Stimulated activated CD4-positive, alpha-beta T cell treated with anti-CD3 and anti-CD28 coated beads, Interleukin-15, amount 100 ng/mL, for 1 hour (primary cell): Measurements from ENCODE around the gene ADARB2.

Experiments
- DNase-seq, 2 donors: peaks; one replicate each; pipeline ENCODE4 v3.0.0-alpha.2; 2020; ENCODE audit warnings: low read depth in 1 of 2, low spot score in 1 of 2

ADARB2 gene

DNA sequence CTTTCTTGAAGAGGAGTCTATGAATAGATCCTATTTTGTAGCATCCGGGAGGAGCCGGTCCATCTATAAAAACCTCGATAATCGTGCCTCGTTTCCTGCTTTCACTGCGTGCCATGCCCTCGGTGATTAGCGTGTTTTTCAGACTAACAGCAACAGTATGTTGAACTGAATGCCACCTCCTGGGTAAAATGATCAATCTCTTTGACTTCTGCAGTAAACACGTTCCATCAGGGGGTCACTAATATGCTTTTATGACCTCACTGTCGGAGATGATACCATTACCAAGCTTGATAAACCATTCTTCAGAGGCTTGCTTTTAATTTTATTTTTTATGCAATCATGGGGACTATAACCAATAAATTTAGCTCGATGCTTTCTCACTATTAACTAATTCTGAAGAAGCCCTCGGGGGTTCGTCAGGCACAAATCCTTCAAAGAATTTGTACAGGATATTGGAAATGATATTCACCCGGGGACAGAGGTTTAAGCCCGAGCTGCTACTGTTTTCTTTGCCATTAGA, 228.3 kb downstream of the ADARB2 start:
- no peak for DNase-seq

DNA sequence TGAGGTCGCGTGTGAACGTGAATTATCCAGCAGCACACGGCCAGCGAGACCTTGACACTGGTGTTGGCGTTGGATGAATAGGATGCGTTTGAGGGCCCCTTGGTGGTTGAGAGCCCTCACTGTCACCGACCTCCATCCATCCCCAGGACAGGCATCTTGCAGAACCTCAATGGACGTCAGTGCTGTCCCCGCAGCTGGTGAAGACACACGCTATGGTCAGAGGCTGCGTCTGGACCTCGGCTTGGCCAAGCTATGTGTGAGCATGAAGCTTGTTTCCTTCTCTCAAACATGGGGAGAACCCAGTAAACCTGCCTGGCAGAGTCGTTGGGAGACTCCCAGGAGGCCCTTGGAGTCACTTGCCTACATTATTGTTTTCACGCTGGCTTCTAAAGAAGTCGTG, 229.2 kb downstream of the ADARB2 start:
- DNase-seq, result no peak

DNA sequence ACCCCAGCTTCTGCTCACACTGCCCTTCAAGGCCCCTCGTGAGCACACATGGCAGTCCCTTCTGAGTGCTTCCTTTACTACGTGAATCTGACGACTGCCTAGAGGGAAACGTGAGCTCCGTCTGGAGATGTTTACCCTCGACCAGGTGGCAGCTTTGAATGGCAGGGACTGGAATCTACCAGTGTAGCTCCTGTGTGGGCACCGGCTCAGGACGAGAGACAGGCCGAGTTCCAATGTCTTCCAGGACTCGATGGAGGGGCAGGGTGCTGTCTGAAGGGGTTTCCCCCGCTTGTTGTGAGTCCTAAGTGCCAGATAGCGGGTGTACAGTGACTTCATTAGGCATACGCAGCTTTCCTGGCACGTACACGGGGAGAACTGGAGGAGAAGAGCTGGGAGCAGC, 229.9 kb downstream of the ADARB2 start:
- no peak for DNase-seq

DNA sequence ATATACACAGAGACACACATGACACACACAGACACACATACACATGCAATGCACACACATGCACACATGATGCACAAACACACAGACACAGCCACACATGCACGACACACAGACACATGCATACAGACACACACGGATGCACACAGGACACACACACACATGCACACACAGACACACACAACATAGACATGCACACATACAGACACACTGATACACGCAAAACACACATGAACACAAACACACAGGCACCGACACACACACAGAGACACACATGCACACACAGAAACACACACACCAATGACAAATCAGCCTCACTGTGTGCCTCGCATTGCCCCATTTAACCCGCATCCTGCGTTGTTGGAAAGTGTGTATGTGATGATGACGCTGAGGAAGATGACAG, 232.4 kb downstream of the ADARB2 start:
- no peak for DNase-seq

DNA sequence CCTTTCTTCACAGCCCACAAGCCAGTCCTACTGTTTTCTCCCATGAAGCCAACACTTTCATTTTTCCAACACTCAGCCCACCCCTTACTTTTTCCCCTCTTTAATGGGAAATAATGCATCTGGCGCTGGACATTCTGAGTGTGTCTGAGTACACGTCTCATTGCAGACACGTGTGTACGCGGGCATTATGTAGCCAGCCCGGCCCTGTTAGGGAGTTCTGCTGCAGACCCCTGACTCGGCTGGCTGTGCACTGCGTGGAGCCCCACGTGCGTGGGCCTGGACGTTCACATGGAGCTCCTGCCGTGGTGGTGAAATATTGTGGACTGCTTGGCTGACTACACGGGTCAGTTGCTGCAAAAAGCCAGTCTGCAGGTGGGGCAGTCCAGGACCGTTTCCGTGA, 233.0 kb downstream of the ADARB2 start:
- DNase-seq, result no peak

DNA sequence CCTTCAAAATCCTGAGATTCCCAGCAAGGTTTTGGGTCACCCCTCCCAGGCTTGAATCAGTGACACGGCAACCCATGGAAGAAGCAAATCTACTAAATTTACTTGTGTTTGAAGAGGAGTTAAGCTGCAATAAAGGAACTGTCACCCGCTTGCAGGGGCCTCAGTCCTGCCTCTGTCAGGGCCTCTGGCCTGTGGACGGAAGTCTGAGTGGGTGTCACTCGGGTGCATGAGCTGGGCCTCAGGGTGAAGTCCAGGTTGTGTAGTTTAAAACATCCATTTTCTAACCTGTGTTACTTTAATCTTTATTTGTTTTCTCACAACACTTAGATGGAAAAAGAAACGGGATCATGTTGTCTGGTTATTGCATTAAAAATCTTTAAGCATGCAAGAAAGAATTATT, 234.9 kb downstream of the ADARB2 start:
- no peak for DNase-seq

DNA sequence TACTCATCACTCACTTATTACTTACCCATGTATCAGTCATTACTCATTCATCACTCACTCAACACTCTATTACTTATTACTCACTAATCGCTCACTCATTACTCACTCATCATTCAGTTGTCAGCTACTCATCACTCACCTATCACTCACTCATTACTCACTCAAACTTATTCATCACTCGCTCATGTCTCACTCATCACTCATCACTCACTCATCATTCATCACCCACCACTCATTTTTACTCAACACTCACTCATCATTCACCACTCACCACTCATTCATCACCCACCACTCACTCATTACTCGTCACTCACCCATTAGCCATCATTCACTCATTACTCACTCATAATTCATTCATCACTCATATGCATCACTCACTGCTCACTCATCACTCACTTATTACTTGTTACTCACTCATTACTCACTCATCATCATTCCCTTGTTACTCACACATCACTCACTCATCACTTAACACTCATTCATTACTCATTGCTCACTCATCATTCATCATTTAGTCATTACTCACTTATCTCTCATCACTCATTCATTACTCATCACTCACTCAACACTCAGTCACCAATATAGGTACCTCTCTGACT, 237.9 kb downstream of the ADARB2 start:
- DNase-seq, result no peak

DNA sequence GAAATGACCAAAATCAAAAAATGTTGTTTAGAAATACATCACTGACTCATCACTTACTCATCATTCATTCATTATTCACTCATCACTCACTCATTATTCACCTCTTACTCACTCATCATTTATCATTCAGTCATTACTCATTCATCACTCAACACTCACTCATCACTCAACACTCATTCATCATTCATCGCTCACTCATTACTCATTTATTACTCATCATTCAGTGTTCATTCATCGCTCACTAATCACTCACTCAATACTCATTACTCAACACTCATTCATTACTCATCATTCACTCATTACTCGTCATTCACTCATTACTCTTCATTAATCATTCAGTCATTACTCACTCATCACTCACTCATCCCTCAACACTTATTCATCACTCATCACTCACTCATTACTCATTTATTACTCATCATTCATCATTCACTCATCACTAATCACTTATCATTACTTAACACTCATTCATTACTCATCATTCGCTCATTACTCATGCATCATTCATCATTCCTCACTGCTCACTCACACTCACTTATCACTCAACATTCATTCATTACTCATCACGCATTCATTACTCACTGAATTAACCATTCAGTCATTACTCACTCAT, 238.5 kb downstream of the ADARB2 start:
- DNase-seq, result no peak

DNA sequence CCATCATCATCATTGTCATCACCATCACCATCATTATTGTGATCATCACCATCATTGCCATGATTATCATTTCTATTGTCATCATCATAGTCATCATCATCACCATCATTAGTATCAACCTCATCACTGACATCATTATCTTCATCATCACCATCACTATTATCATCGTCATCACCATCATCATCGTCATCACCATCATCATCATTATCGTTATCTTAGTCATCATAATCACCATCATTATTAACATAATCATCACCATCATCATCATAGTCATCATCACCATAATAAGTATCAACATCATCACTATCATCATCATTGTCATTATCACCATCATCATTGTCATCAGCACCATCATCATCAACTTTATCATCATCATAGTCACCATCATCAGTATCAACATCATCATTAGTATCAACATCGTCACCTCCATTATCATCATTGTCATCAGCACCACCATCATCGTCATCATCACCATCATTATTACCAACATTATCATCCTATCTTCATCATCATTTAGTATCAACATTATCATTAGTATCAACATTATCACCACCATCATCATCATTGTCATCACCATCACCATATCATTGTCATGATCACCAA, 241.3 kb downstream of the ADARB2 start:
- DNase-seq, result no peak

DNA sequence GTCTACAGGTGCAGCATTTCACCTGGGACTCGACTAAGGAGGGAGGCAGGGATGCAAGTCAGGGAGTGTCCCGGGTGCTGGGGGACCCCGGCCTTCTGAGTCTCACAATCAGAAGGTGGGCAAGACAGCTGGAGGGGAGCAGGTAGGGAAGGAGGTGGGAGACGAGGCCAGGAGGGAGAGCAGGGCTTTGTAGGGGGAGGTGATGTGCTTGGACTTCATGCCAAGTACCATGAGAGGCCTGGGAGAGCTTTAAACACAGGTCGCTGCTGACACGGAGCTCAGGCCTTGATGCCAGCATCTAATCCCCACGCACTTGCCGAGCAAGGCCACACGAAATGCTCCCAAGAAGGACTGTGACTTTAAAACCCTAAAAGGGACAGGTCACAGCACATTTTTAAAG, 244.7 kb downstream of the ADARB2 start:
- DNase-seq, result no peak

DNA sequence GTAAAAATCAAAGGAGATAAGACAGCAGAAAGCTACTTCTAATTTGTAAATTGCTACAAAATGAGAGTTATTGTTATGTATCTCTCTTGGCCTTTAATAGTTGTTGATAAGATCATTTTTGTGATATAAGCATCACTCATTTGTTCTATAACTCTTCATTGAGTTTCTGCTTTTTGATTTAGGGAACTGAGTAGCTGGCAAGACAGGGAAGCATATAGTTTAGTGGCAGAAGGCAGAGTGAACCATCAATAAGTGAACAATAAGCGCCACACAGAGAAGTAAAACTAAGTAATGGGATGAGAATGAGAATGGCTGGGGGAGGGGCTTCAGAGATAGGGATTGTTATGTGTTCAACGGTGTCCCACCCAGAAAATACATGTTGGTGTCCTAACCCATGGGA, 245.4 kb downstream of the ADARB2 start:
- DNase-seq, result no peak

DNA sequence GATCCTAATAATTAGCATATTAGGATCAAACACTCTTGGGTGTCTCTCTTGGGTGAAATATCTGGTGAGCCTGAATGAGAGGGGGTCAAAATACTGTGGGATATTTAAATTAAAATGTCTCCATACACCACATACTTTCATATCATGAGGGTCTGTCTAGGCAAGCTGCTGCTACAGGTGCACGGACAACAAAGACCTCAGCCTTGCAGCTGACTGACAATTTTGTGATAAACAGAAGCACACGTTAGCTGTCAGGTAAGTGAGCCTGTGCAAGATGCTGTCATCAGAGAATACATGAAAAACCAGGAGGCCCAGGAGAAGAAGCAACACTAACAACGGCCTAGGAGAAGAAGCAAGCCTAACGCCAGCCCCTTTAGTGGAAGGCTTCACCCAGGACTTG, 247.5 kb downstream of the ADARB2 start:
- no peak for DNase-seq

DNA sequence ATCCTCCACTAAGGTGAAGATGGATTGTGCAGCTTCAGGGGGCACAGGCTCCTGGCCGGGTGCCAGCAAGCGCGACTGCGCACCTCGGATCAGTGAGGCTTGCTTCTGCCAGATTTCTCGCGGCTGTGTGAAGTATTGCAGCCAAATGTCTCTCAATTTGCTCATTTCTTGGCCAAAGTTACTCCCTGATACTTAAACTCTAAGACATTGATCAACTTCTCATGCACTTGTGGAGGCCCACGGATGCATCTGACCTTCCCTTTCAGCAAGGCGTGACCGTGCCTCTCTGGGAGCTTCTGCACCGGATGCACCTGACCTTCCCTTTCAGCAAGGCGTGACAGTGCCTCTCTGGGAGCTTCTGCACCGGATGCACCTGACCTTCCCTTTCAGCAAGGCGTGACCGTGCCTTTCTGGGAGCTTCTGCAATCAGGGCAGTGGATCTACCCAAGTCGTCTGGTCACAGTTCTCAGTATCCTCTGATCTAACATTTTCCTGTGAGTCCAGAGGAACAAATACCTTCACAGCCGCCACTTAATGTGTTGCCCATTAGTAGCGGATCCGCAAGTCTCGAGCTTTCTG, 248.3 kb downstream of the ADARB2 start:
- DNase-seq, result no peak

DNA sequence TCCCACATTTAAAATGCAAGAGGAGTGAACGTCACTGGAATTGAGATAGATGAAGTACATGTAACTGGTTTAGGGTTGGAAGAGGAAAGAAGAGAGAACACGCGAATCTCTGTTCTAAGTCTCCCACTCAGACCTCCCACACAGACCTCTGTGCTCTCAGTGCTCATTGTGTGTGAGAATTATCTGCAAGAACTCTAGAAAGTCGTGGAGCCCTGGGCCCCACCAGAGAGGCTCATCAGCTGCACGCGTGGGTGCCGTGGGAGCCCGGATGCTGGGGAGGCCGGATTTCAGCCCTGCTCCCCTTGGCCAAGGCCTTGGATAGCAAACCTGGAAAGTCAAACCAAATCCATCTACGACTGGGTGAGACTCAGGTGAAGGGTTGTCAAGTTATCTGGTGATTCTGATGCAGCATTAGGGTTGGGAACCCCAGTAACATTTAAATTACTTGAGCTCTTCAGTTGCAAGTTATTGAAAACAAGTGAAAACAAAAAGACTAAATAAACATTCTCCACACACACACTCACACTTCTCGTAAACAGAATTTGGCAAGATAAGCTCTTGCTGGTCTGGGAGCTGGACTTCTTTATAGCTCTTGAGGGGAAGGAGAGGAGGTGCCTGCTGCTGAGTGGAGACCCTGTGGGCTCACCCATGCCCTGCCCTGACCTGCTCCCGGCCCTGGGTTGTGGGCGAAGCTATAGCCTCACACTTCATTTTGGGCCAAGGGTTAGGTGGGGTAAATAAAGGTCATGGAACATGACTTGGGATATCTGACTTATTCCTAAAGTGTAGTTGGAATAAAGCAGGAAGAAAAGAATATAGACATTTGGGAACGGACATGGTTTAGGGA, 250.3 kb downstream of the ADARB2 start:
- DNase-seq, result no peak

DNA sequence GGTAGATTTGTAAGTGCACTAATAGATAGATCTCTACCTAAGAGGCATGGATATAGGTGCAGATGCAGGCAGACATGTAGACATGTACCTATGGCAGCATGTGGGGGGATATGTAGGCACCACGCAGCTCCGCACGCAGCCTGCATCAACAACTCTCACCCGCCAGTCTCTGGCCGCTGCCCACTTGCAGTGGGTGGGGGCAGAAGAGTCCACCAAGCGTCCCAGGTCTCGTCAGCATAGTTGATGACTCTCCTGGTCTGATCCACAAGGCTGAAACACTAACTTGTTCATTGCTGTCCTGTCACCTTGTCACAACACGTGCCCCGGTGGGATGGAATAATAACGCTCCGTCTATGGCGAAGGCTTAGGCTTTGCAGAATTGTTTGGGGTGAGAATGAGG, 252.0 kb downstream of the ADARB2 start:
- no peak for DNase-seq

DNA sequence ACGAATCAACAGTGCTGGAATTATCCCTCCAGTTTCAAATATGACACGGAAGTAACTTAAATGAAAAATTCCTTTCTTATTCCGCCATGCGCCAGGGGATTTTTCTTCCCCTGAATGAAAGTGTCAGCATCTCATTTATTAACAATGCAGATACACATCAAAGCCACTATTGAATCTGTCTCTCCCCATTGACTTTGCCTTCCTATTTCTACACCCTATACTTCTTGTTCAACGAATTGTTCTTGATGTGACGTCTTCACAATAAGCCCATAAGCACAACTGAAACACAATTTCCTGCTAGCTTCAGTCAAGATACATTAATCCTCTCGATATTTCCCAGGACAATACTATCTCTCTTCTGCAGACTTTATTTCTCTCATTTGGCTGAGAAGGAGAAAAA, 253.5 kb downstream of the ADARB2 start:
- no peak for DNase-seq

DNA sequence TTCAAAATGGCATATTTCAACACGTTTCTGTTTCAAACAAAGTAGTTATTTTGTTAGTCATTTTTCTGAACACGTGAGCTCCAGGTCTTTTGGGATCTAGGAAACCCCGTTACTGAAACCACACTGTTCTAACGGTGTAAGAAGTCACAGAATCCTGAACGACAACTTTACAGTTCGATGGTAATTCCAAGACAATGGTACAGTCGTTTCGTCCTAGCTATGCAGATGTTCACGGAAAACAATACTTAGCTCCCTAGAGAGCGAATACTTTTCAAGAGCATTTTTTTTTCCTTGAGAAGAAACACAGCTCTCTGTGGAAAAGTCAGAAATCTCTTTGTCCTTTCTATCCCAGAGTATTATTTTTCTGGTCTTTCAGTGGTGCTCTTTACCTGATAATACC, 254.1 kb downstream of the ADARB2 start:
- DNase-seq, result no peak

DNA sequence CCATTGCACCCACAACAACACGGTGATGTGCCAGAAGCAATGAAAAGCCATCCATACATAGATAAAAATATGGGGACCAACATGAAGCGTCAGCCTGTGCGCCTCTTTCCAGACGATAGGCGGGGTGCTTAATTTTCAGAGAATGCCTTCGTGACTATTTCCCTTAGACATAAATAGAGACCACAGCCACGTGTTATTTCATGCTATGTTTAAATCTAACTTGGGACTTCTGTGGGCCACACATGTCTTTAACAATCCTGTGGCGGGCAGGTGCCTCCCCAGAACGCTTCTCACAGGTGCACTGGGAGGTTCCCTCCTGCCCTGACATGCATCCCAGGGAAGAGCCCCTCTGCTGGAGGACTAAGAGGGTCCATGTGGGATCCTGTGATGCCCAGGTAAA, 259.7 kb downstream of the ADARB2 start:
- DNase-seq, result no peak

DNA sequence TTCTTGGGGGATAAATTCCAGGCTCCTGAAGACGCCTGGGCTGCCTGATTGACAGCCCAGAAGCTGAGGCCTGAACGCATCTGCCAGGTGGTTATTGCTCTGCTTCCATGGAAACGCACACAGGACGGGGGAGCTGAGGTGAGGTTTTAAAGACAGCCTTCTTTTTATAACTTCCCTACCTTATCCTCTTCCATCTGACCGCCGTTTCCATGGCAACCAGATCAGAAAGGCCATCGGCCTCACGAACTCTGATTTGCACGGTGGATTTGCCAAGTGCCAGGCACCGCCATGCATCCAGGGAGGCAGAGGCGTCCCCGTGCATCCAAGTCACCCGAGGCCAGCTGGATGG, 260.9 kb downstream of the ADARB2 start:
- no peak for DNase-seq

DNA sequence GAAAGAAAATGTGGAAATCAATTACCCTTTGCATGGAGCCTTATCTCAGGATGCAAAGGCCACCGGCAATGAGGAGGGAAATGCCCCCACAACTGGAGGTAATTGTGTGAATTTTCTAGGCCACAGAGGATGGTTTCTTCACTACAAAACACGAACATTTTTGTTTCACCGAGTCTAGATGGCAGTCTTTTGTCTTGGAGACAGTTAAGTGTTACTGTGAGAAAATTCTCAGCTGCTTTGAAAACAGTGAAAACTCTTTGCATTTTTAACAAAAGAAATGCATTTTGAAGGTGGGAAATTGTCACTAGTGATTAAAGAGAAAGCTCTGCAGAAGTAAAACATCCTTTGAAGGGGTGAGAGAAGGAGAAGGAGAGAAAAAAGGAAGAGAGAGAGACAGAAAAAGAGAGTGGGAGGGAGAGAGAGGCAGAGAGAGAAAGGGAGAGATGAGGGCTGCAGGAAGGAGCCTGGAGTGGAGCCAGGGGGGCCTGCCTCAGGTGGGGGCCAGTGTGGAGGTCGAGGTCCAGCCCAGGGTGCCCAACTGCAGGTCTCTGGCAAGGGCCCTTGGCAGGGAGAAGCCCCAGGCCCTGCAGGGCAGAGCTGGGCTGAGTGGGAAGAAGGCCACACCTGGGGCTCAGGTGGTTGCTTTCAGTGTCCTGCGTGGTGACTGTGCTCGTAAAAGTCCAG, 261.4 kb downstream of the ADARB2 start:
- no peak for DNase-seq

DNA sequence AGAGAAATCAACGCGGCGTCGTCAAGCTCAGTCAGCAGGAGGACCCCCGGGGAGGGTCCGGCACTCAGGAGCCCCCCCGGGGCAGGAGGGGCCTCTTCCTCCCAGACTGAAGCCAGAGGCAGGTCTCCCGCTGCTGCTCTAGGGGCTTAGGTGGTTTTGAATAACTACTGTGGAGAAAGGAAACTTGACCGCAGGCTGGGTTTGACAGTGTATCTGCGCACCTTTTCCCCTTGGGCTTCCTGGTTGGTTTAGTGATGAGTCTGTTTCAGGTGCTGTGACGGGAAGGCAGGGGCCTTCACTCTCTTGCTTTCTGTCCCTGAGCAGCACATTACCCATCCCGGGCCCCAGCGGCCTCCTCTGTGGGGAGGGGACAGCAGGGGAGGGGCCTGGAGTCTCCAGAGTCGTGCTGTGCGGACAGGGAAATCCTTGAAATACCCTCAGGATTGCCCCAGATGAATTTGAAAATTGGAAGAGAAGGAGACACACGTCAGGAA, 262.2 kb downstream of the ADARB2 start:
- DNase-seq, result no peak
